ENCODE data around the gene SLC7A5. TPM values are rescaled to one million over a fixed set of nuclear protein-coding genes. Genes with fewer than 3 reads are reported as not detected.

SLC7A5 gene
- total RNA-seq, 4 donors from 2014 or later = 2.7 to 7.0 (median 5.7) TPM

DNA sequence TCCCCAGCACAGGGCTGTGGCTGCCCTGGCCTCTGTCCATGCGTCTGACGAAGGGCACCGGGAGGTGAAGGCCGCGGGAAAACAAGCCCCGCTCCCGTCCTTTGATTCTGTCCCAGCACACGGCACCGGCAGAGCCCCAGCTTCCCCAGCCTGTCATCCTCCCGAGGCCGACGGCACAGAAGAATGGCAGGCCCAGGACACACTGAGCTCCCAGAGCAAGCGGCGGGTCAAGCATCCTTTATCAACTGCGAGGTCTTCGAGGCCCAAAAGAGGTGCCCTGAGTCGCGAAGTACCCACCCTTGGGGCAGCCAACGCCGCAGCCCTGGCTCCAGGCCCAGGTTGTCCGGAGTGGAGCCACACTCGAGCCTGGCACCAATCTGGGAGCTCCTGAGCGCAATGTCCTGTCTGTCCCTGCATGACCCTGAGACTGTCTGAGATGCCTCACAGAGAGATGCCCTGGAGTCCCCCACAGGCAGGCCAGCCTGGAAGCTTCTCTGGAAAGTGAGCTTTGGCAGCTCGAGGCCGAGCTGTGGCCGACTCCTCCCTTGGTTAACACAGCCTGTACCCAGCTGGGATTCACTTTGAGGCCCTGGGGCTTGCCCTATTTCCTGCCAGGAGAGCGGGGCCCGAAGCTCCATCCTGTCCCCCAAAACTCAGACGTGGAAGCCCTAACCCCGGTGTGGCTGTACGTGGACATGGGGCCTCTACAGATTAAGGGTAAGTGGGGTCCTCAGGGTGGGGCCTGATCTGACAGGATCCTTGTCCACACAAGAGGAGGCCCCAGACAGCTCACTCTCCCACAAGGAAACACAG lies 23.3 kb downstream of the SLC7A5 start:
- H3K27me3 ChIP-seq = no peaks in the 10 kb centered on the region
- no peak overlapping the region for H3K27ac ChIP-seq
- H3K9me3 ChIP-seq = no peaks in the 10 kb centered on the region
- no peak overlapping the region for H3K4me3 ChIP-seq
- no peak for DNase-seq
- intact Hi-C loops (cut with DNase I; ENCODE audit: low total_unique reads) = no loop called here
- in situ Hi-C loops (cut with MboI; ENCODE audit: low pct_ligation_motif_present in 1 of 4, low pct_unique_long_range_greater_than_20kb in 1 of 4, low sequenced_read_pairs in 3 of 4) = no loop called here
- WGBS, 2 donors (ENCODE audit: low coverage in 1 of 2) = 82 to 95% methylated on average over 7 to 31 of the region's 31 CpGs
- TF ChIP-seq, protein P1, sequence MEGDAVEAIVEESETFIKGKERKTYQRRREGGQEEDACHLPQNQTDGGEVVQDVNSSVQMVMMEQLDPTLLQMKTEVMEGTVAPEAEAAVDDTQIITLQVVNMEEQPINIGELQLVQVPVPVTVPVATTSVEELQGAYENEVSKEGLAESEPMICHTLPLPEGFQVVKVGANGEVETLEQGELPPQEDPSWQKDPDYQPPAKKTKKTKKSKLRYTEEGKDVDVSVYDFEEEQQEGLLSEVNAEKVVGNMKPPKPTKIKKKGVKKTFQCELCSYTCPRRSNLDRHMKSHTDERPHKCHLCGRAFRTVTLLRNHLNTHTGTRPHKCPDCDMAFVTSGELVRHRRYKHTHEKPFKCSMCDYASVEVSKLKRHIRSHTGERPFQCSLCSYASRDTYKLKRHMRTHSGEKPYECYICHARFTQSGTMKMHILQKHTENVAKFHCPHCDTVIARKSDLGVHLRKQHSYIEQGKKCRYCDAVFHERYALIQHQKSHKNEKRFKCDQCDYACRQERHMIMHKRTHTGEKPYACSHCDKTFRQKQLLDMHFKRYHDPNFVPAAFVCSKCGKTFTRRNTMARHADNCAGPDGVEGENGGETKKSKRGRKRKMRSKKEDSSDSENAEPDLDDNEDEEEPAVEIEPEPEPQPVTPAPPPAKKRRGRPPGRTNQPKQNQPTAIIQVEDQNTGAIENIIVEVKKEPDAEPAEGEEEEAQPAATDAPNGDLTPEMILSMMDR (IDR thresholded peaks at IDR 0.05) = no peak
- no peak for TF ChIP-seq POLR2AphosphoS5 (IDR thresholded peaks at IDR 0.05)
- TF ChIP-seq EP300 (IDR thresholded peaks at IDR 0.05; ENCODE audit: low read depth) = no peak
- TF ChIP-seq POLR2A (IDR thresholded peaks at IDR 0.05) = no peak
- peaks cover 0 to 25% (median 6%) of the 10 kb centered on the region in 4 donors for H3K4me1 ChIP-seq
- no peaks in the 10 kb centered on the region for H3K36me3 ChIP-seq

DNA sequence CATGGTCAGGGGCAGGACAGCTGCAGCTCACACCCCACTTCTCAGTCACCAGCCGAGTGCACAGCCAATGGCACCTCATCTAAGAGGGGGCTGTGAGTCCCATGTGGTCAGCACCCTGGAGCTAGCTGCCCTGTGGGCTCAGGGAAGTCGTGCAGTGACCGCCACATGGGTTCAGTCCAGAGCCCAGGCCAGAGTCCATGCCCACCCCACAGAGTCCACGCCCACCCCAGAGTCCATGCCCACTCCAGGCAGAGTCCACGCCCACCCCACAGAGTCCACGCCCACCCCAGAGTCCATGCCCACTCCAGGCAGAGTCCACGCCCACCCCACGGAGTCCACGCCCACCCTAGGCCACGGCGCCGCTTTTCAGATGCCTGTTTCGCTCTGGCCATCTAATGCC lies 24.1 kb downstream of the SLC7A5 start:
- in situ Hi-C loops (cut with MboI; ENCODE audit: low pct_ligation_motif_present in 1 of 4, low pct_unique_long_range_greater_than_20kb in 1 of 4, low sequenced_read_pairs in 3 of 4) (no loop called here), intact Hi-C loops (cut with DNase I; ENCODE audit: low total_unique reads) (no loop called here)
- Histone ChIP-seq H3K36me3 (no peaks in the 10 kb centered on the region), H3K27ac (no peak overlapping the region), H3K4me3 (no peak overlapping the region), H3K27me3 (no peaks in the 10 kb centered on the region), H3K9me3 (no peaks in the 10 kb centered on the region), H3K4me1 (peaks cover 0 to 23% (median 5%) of the 10 kb centered on the region in 4 donors)
- TF ChIP-seq EP300 (IDR thresholded peaks at IDR 0.05; ENCODE audit: low read depth) (no peak), POLR2A (IDR thresholded peaks at IDR 0.05) (no peak), POLR2AphosphoS5 (IDR thresholded peaks at IDR 0.05) (no peak)
- TF ChIP-seq, protein P1 (IDR thresholded peaks at IDR 0.05) = no peak
- 85% methylated on average over 12 of the region's 13 CpGs; no CpG with 5 or more reads in 1 of the 2 donors for WGBS, 2 donors (ENCODE audit: low coverage in 1 of 2)
- no peak for DNase-seq

DNA sequence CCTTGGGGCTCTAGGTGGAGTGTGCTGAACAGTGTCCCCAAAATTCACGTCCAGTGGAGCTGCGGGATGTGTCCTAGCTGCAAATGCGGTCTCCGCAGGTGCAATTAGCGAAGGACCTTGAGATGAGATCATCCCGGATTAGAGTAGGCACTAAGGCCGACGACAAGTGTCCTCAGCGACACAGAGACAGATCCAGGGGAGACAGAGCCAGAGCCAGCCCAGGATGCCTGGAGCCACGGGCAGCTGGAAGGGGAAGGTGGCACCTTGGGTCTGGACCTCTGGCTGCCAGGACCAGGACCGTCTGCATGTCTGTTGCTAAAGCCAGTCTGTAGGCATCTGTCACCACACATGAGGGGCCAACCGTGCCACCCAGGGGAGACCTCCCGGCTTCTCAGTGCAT lies 24.5 kb downstream of the SLC7A5 start:
- no peak overlapping the region for H3K27ac ChIP-seq
- no peak for DNase-seq
- H3K4me1 ChIP-seq = peaks cover 0 to 19% (median 3%) of the 10 kb centered on the region in 4 donors
- intact Hi-C loops (cut with DNase I; ENCODE audit: low total_unique reads) = no loop called here
- no peak overlapping the region for H3K4me3 ChIP-seq
- no peaks in the 10 kb centered on the region for H3K9me3 ChIP-seq
- in situ Hi-C loops (cut with MboI; ENCODE audit: low pct_ligation_motif_present in 1 of 4, low pct_unique_long_range_greater_than_20kb in 1 of 4, low sequenced_read_pairs in 3 of 4) = no loop called here
- TF ChIP-seq POLR2AphosphoS5 (IDR thresholded peaks at IDR 0.05) = no peak
- TF ChIP-seq, protein P1 (IDR thresholded peaks at IDR 0.05) = no peak
- TF ChIP-seq POLR2A (IDR thresholded peaks at IDR 0.05) = no peak
- TF ChIP-seq EP300 (IDR thresholded peaks at IDR 0.05; ENCODE audit: low read depth) = no peak
- H3K27me3 ChIP-seq = no peaks in the 10 kb centered on the region
- H3K36me3 ChIP-seq = no peaks in the 10 kb centered on the region
- 88% methylated on average over 13 of the region's 13 CpGs; no CpG with 5 or more reads in 1 of the 2 donors for WGBS, 2 donors (ENCODE audit: low coverage in 1 of 2)

DNA sequence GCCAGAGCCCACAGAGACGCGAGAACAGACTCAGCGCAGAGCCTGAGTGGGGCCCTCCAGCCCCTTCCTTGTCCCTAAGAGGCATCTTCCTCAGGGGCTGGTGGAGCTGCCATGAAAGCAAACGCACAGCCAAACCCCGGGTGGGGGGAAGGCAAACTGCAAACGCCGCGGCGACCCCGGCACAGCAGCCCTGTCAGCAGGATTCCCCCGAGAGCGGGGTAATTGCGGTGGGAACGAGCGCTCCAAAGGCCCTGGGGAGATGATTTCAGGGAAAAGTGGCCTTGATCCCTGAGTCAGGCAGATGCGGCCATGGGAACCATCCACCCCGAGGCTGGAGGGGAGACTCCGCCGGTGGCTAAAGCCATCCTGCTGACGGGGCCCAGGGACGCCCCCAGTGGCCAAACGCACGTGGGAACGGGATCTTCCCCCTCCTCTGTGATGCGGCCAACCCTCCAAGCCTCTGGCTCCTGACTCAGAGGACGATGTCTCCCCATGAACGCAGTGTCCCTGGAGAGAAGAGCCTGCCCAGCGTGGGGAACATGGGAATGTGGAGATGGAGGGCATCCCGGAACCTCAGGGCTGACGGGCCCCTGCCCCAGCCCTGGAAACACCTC lies 25.1 kb downstream of the SLC7A5 start:
- H3K36me3 ChIP-seq = no peaks in the 10 kb centered on the region
- no peak for DNase-seq
- WGBS, 2 donors (ENCODE audit: low coverage in 1 of 2) = 83 to 86% methylated on average over 7 to 30 of the region's 30 CpGs

More for the DNA sequence above, 25.1 kb downstream of the SLC7A5 start:
- peaks cover 0 to 15% (median 3%) of the 10 kb centered on the region in 4 donors for H3K4me1 ChIP-seq
- intact Hi-C loops (cut with DNase I; ENCODE audit: low total_unique reads) = no loop called here
- H3K27me3 ChIP-seq = no peaks in the 10 kb centered on the region
- in situ Hi-C loops (cut with MboI; ENCODE audit: low pct_ligation_motif_present in 1 of 4, low pct_unique_long_range_greater_than_20kb in 1 of 4, low sequenced_read_pairs in 3 of 4) = no loop called here
- H3K9me3 ChIP-seq = no peaks in the 10 kb centered on the region
- H3K4me3 ChIP-seq = no peak overlapping the region
- H3K27ac ChIP-seq = no peak overlapping the region
- TF ChIP-seq POLR2AphosphoS5 (IDR thresholded peaks at IDR 0.05) (no peak), POLR2A (IDR thresholded peaks at IDR 0.05) (no peak), EP300 (IDR thresholded peaks at IDR 0.05; ENCODE audit: low read depth) (no peak)
- TF ChIP-seq, protein P1 (IDR thresholded peaks at IDR 0.05) = no peak

All from transverse colon (tissue), 4 donors.